Measurements from ENCODE around the gene RAP1GDS1. TPM values are rescaled to one million over a fixed set of nuclear protein-coding genes. Genes with fewer than 3 reads are reported as not detected.
"Not testable (repeated sequence)": the region's sequence is repeated elsewhere in the genome, so short reads cannot be mapped to it uniquely, and the experiment has no call there.

Gene RAP1GDS1
- polyA plus RNA-seq, 2 donors = 12.6 to 16.5 TPM

DNA sequence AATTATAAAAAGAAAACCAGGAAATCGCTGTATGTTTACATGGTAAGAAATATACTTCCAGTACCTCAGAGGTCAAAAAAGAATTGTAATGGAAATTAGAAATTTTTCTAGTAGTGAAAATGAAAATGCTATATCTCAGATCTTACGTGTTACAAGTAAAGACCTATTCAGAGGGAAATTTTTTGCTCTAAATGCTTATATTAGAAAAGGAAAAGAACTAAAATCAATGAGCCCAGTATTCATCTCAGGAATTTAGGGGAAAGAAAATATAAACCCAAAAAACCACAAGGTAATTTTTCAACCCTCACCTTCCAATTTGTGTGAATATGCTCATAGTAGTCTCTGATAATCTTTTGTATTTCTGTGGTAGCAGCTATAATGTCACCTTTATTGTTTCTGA is 145.6 kb downstream of the RAP1GDS1 start:
- H3K36me3 ChIP-seq (ENCODE audit: control insufficient read depth in 2 of 2, insufficient read depth in 2 of 2, low read length in 1 of 2) = no peaks in the 10 kb centered on the region
- 91 to 95% methylated on average over 2 of the region's 2 CpGs for WGBS, 2 donors
- H3K4me1 ChIP-seq (ENCODE audit: control insufficient read depth in 2 of 2, insufficient read depth in 2 of 2, low read length in 1 of 2) = no peaks in the 10 kb centered on the region
- no peaks in the 10 kb centered on the region for H3K27me3 ChIP-seq (ENCODE audit: control insufficient read depth in 1 of 2, insufficient read depth in 2 of 2, low read length in 2 of 2)
- no peaks in the 10 kb centered on the region for H3K9me3 ChIP-seq (ENCODE audit: control insufficient read depth in 2 of 2, insufficient read depth in 1 of 2, low read depth in 1 of 2, low read length in 1 of 2)
- no peak overlapping the region for H3K27ac ChIP-seq (ENCODE audit: low read depth in 2 of 2, low read length in 1 of 2)
- H3K4me3 ChIP-seq (ENCODE audit: low read depth in 1 of 2, low read length in 2 of 2) = no peak overlapping the region

DNA sequence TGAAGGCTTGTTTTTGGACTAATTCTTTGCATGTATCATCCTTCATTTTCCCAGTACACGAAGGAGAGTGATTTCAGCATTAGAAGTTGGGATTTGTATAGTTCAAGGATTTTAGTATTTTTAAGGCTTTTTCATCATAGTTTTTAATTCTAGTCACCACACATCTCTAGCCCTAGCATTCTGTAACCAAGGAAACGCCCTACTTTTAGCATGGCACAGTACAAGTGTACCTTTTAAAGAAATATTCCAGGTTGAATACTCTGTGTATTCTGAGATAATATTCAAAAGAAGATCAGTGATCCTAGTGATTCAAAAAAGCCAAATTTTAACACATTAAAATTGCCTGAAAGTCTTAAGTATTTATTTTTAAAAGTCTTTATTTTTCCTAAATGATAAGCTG is 150.5 kb downstream of the RAP1GDS1 start:
- H3K27ac ChIP-seq (ENCODE audit: low read depth in 2 of 2, low read length in 1 of 2) = no peak overlapping the region
- no peaks in the 10 kb centered on the region for H3K36me3 ChIP-seq (ENCODE audit: control insufficient read depth in 2 of 2, insufficient read depth in 2 of 2, low read length in 1 of 2)
- H3K27me3 ChIP-seq (ENCODE audit: control insufficient read depth in 1 of 2, insufficient read depth in 2 of 2, low read length in 2 of 2) = no peaks in the 10 kb centered on the region
- no peaks in the 10 kb centered on the region for H3K4me1 ChIP-seq (ENCODE audit: control insufficient read depth in 2 of 2, insufficient read depth in 2 of 2, low read length in 1 of 2)
- H3K4me3 ChIP-seq (ENCODE audit: low read depth in 1 of 2, low read length in 2 of 2) = no peak overlapping the region
- 95 to 98% methylated on average over 2 of the region's 2 CpGs for WGBS, 2 donors
- H3K9me3 ChIP-seq (ENCODE audit: control insufficient read depth in 2 of 2, insufficient read depth in 1 of 2, low read depth in 1 of 2, low read length in 1 of 2) = no peaks in the 10 kb centered on the region

DNA sequence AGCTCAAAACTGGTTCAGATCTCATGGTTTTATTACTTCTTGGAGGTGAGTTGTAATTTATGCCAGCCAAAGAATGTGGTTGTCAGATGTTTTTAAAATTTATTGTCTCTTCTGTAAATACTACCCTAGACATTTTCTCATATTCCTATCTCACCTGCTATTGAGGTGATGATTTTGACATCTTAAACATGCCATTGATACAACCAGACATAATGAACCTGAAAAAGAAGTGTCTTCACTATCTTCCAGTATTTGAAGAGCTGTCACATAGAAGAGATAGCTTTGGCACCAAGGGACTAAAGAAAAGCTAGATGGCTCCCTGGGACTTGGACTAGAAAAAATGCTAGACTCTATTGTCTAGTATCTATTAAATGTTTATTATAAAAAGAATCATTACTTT is 155.7 kb downstream of the RAP1GDS1 start:
- Histone ChIP-seq H3K36me3 (ENCODE audit: control insufficient read depth in 2 of 2, insufficient read depth in 2 of 2, low read length in 1 of 2) (peaks cover 0 to 3% of the 10 kb centered on the region in 2 donors), H3K27ac (ENCODE audit: low read depth in 2 of 2, low read length in 1 of 2) (no peak overlapping the region), H3K27me3 (ENCODE audit: control insufficient read depth in 1 of 2, insufficient read depth in 2 of 2, low read length in 2 of 2) (no peaks in the 10 kb centered on the region)

DNA sequence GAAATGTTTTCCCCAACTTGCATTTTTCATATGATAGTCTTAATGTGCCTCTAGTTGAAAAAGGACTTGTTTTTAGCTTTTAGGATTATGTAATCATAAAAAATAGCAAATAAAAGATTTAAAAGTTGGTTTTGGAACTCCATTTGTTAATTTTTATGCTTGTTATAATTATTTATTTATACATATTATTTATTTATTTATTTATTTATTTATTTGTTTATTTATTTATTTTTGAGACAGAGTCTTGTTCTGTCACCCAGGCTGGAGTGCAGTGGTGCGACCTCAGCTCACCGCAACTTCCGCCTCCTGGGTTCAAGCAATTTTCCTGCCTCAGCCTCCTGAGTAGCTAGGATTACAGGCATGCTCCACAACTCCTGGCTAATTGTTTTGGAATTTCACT is 159.0 kb downstream of the RAP1GDS1 start:
- not testable (repeated sequence) for H3K4me1 ChIP-seq (ENCODE audit: control insufficient read depth in 2 of 2, insufficient read depth in 2 of 2, low read length in 1 of 2); H3K9me3 ChIP-seq (ENCODE audit: control insufficient read depth in 2 of 2, insufficient read depth in 1 of 2, low read depth in 1 of 2, low read length in 1 of 2); H3K27me3 ChIP-seq (ENCODE audit: control insufficient read depth in 1 of 2, insufficient read depth in 2 of 2, low read length in 2 of 2); H3K36me3 ChIP-seq (ENCODE audit: control insufficient read depth in 2 of 2, insufficient read depth in 2 of 2, low read length in 1 of 2); H3K27ac ChIP-seq (ENCODE audit: low read depth in 2 of 2, low read length in 1 of 2); H3K4me3 ChIP-seq (ENCODE audit: low read depth in 1 of 2, low read length in 2 of 2)
- WGBS, 2 donors = 99 to 100% methylated on average over 3 of the region's 3 CpGs

More for the DNA sequence above, 155.7 kb downstream of the RAP1GDS1 start:
- Histone ChIP-seq H3K4me3 (ENCODE audit: low read depth in 1 of 2, low read length in 2 of 2) (no peak overlapping the region), H3K9me3 (ENCODE audit: control insufficient read depth in 2 of 2, insufficient read depth in 1 of 2, low read depth in 1 of 2, low read length in 1 of 2) (no peaks in the 10 kb centered on the region), H3K4me1 (ENCODE audit: control insufficient read depth in 2 of 2, insufficient read depth in 2 of 2, low read length in 1 of 2) (no peaks in the 10 kb centered on the region)

DNA sequence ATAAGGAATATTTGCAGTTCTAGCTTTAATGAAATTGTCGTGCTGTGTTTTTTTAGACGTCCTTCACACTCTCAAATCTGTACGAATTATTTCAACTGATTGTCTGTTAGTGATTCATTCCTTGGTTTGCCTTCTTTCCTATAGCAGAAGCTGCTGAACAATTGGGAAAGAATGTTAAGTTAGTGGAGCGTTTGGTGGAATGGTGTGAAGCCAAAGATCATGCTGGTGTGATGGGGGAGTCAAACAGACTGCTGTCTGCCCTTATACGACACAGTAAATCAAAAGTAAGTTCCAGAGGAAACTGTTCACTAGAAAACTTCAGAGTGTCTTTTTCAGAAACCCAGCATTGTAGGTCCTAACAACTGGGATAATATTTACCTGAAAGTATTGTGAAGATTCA is 159.9 kb downstream of the RAP1GDS1 start:
- no peaks in the 10 kb centered on the region for H3K9me3 ChIP-seq (ENCODE audit: control insufficient read depth in 2 of 2, insufficient read depth in 1 of 2, low read depth in 1 of 2, low read length in 1 of 2)
- peaks cover 0 to 7% of the 10 kb centered on the region in 2 donors for H3K36me3 ChIP-seq (ENCODE audit: control insufficient read depth in 2 of 2, insufficient read depth in 2 of 2, low read length in 1 of 2)
- no peak overlapping the region for H3K27ac ChIP-seq (ENCODE audit: low read depth in 2 of 2, low read length in 1 of 2)
- no peaks in the 10 kb centered on the region for H3K4me1 ChIP-seq (ENCODE audit: control insufficient read depth in 2 of 2, insufficient read depth in 2 of 2, low read length in 1 of 2)
- H3K27me3 ChIP-seq (ENCODE audit: control insufficient read depth in 1 of 2, insufficient read depth in 2 of 2, low read length in 2 of 2) = no peaks in the 10 kb centered on the region
- H3K4me3 ChIP-seq (ENCODE audit: low read depth in 1 of 2, low read length in 2 of 2) = no peak overlapping the region
- WGBS, 2 donors = 79 to 89% methylated on average over 5 of the region's 5 CpGs

DNA sequence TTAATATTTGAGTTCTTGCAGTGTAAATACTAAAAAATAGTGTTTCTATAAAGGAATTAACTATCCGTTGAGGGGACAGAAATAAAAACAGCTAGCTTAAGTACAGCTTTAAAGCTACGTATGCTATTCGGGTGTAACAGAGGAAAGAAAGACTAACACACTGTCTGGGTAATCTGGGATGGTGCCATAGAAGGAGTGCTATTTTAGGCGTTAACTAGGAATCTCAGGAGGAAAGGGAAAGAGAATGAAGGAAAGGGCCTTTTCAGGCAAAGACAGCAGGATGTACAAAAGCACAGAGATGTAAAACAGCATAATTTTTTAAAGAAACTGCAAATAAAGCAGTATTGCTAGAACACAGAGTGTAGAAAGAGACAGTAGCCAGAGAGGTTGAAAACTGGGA is 161.8 kb downstream of the RAP1GDS1 start:
- Histone ChIP-seq H3K9me3 (ENCODE audit: control insufficient read depth in 2 of 2, insufficient read depth in 1 of 2, low read depth in 1 of 2, low read length in 1 of 2) (no peaks in the 10 kb centered on the region), H3K4me3 (ENCODE audit: low read depth in 1 of 2, low read length in 2 of 2) (no peak overlapping the region), H3K4me1 (ENCODE audit: control insufficient read depth in 2 of 2, insufficient read depth in 2 of 2, low read length in 1 of 2) (no peaks in the 10 kb centered on the region), H3K36me3 (ENCODE audit: control insufficient read depth in 2 of 2, insufficient read depth in 2 of 2, low read length in 1 of 2) (peaks cover 0 to 7% of the 10 kb centered on the region in 2 donors), H3K27ac (ENCODE audit: low read depth in 2 of 2, low read length in 1 of 2) (no peak overlapping the region), H3K27me3 (ENCODE audit: control insufficient read depth in 1 of 2, insufficient read depth in 2 of 2, low read length in 2 of 2) (no peaks in the 10 kb centered on the region)
- WGBS, 2 donors = 75 to 81% methylated on average over 4 of the region's 4 CpGs

DNA sequence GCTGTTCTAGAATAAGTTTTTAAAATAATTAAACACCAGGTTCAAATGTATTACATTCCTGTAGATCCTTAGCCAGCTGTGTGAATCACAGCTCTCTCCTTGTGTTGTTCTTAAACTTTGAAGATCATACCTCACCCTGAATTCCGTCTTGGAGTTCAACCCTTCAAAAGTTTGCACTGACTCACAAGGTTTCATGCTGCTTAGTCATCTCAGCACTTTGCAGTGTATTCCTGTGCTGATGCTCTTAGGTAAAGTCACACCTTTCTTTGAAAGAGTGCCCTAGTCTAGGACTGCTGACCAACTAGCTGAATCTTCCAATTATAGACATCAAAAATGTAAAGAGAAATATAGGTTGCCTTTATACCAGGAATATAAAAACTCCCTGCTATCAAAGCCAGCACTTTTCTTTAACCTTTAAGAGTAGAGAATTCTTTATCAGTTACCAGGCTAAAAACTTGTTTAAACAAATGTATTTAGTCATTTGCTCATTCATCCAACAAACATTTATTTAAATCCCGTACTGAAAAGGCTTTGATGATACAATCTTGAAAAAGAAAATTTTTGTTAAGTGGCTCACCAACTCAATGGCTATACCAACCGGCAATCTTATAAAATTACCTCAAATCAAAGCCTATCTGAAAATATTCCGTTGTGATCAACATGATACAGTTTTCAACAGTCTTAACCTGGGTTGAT is 169.7 kb downstream of the RAP1GDS1 start:
- WGBS, 2 donors = 50 to 71% methylated on average over 4 of the region's 4 CpGs
- no peaks in the 10 kb centered on the region for H3K36me3 ChIP-seq (ENCODE audit: control insufficient read depth in 2 of 2, insufficient read depth in 2 of 2, low read length in 1 of 2)
- peak overlapping the region in 1 of 2 donors; percentile 22 for H3K27ac ChIP-seq (ENCODE audit: low read depth in 2 of 2, low read length in 1 of 2)
- no peaks in the 10 kb centered on the region for H3K27me3 ChIP-seq (ENCODE audit: control insufficient read depth in 1 of 2, insufficient read depth in 2 of 2, low read length in 2 of 2)
- H3K9me3 ChIP-seq (ENCODE audit: control insufficient read depth in 2 of 2, insufficient read depth in 1 of 2, low read depth in 1 of 2, low read length in 1 of 2) = no peaks in the 10 kb centered on the region
- peaks cover 0 to 2% of the 10 kb centered on the region in 2 donors for H3K4me1 ChIP-seq (ENCODE audit: control insufficient read depth in 2 of 2, insufficient read depth in 2 of 2, low read length in 1 of 2)
- no peak overlapping the region for H3K4me3 ChIP-seq (ENCODE audit: low read depth in 1 of 2, low read length in 2 of 2)

DNA sequence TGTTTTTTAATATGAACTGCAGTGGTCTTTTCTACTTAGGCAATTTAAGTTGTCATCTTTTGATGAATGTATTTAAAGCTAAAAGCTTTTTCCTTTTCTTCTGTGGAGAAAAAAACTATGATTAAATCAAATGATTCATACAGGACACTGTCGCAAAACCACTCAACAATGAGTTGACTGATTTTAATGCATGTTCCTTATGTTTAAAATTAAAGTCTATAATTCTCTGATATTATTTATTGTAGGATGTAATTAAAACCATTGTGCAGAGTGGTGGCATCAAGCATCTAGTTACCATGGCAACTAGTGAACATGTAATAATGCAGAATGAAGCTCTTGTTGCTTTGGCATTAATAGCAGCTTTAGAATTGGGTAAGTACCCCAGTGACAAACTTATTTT is 172.5 kb downstream of the RAP1GDS1 start:
- Histone ChIP-seq H3K4me3 (ENCODE audit: low read depth in 1 of 2, low read length in 2 of 2) (no peak overlapping the region), H3K27ac (ENCODE audit: low read depth in 2 of 2, low read length in 1 of 2) (no peak overlapping the region)
- 55 to 73% methylated on average over 1 of the region's 1 CpG for WGBS, 2 donors

DNA sequence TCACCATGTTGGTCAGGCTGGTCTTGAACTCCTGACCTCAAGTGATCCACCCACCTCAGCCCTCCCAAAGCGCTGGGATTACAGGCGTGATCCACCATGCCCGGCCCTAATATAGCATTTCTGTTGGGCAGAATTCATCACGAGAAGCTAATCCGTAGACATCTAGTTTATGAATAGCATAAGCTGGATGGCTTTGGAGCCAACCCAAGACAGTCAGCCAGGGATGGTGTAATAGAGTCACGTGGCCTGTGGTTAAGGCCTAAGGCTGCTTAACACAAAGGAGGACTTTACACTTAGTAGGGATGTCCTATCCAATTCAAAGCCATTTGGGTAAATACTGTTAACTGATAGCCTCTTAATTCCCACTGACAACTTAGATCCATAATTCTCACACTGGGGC is 173.6 kb downstream of the RAP1GDS1 start:
- H3K4me1 ChIP-seq (ENCODE audit: control insufficient read depth in 2 of 2, insufficient read depth in 2 of 2, low read length in 1 of 2) = peaks cover 0 to 2% of the 10 kb centered on the region in 2 donors
- no peaks in the 10 kb centered on the region for H3K27me3 ChIP-seq (ENCODE audit: control insufficient read depth in 1 of 2, insufficient read depth in 2 of 2, low read length in 2 of 2)
- no peak overlapping the region for H3K27ac ChIP-seq (ENCODE audit: low read depth in 2 of 2, low read length in 1 of 2)
- WGBS, 2 donors = 67 to 73% methylated on average over 6 of the region's 6 CpGs
- H3K36me3 ChIP-seq (ENCODE audit: control insufficient read depth in 2 of 2, insufficient read depth in 2 of 2, low read length in 1 of 2) = no peaks in the 10 kb centered on the region
- no peak overlapping the region for H3K4me3 ChIP-seq (ENCODE audit: low read depth in 1 of 2, low read length in 2 of 2)
- H3K9me3 ChIP-seq (ENCODE audit: control insufficient read depth in 2 of 2, insufficient read depth in 1 of 2, low read depth in 1 of 2, low read length in 1 of 2) = no peaks in the 10 kb centered on the region

More for the DNA sequence above, 172.5 kb downstream of the RAP1GDS1 start:
- Histone ChIP-seq H3K9me3 (ENCODE audit: control insufficient read depth in 2 of 2, insufficient read depth in 1 of 2, low read depth in 1 of 2, low read length in 1 of 2) (no peaks in the 10 kb centered on the region), H3K27me3 (ENCODE audit: control insufficient read depth in 1 of 2, insufficient read depth in 2 of 2, low read length in 2 of 2) (no peaks in the 10 kb centered on the region), H3K36me3 (ENCODE audit: control insufficient read depth in 2 of 2, insufficient read depth in 2 of 2, low read length in 1 of 2) (no peaks in the 10 kb centered on the region), H3K4me1 (ENCODE audit: control insufficient read depth in 2 of 2, insufficient read depth in 2 of 2, low read length in 1 of 2) (peaks cover 0 to 2% of the 10 kb centered on the region in 2 donors)

DNA sequence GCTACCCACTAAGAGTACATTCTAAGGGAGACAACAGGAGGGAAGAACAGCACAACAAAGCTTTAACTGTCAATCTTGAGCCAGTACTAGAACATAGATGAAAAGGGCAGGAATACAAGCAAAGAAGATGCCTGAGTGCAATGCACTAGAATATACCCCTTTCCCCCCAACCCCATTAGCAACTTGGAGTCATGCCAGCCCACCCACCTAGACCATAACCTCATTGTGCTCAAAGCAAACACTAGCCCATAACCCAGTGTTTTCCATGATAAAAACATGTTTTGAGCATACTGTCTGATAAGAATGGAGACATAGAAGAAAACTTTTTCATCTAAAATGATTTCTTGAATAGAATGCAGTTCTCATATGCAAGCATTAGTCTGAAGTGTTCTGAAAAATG is 183.2 kb downstream of the RAP1GDS1 start:
- Histone ChIP-seq H3K27me3 (ENCODE audit: control insufficient read depth in 1 of 2, insufficient read depth in 2 of 2, low read length in 2 of 2) (no peaks in the 10 kb centered on the region), H3K27ac (ENCODE audit: low read depth in 2 of 2, low read length in 1 of 2) (no peak overlapping the region), H3K4me1 (ENCODE audit: control insufficient read depth in 2 of 2, insufficient read depth in 2 of 2, low read length in 1 of 2) (no peaks in the 10 kb centered on the region), H3K4me3 (ENCODE audit: low read depth in 1 of 2, low read length in 2 of 2) (no peak overlapping the region), H3K36me3 (ENCODE audit: control insufficient read depth in 2 of 2, insufficient read depth in 2 of 2, low read length in 1 of 2) (peaks cover 0 to 2% of the 10 kb centered on the region in 2 donors), H3K9me3 (ENCODE audit: control insufficient read depth in 2 of 2, insufficient read depth in 1 of 2, low read depth in 1 of 2, low read length in 1 of 2) (no peaks in the 10 kb centered on the region)
